Stimulated activated CD4-positive, alpha-beta T cell treated with anti-CD3 and anti-CD28 coated beads, TNF-alpha, amount 100 ng/mL, for 24 hours (primary cell): ENCODE results near the gene RAD17.
"Not testable (repeated sequence)": the region's sequence is repeated elsewhere in the genome, so short reads cannot be mapped to it uniquely, and the experiment has no call there.

Source experiments
- DNase-seq, 3 experiments: peaks; one replicate each; pipeline ENCODE4 v3.0.0-alpha.2; 2020; ENCODE audit warnings: low read depth in 3 of 3

The RAD17 gene

GRCh38 chr5:69374911-69375446 is 5.4 kb downstream of the RAD17 start:
- no peak for DNase-seq

GRCh38 chr5:69378376-69378775 is 8.8 kb downstream of the RAD17 start:
- no peak for DNase-seq

GRCh38 chr5:69404659-69405330 is 35.2 kb downstream of the RAD17 start:
- DNase-seq = no peak

GRCh38 chr5:69414885-69415583 is 45.4 kb downstream of the RAD17 start, which contains the start of gene MARVELD2:
Gene MARVELD2 (plus strand): TSS chr5:69415116. CDS start chr5:69419386, 4,270 bp downstream.
- peak; percentile 1 to 51 (median 15) for DNase-seq

- no peak for DNase-seq
Measured at GRCh38 chr5:69415584-69415958, 46.0 kb downstream of the RAD17 start.

GRCh38 chr5:69416180-69416579 is 46.6 kb downstream of the RAD17 start:
- DNase-seq = no peak

- DNase-seq = no peak
Measured at GRCh38 chr5:69416699-69417098, 47.1 kb downstream of the RAD17 start.

GRCh38 chr5:69418554-69418953 is 48.9 kb downstream of the RAD17 start:
- no peak for DNase-seq

- DNase-seq = no peak
Measured at GRCh38 chr5:69431424-69432303, 62.0 kb downstream of the RAD17 start.

GRCh38 chr5:69432412-69433206 is 63.0 kb downstream of the RAD17 start:
- no peak for DNase-seq

- not testable (repeated sequence) for DNase-seq
Measured at GRCh38 chr5:69435276-69435884, 65.8 kb downstream of the RAD17 start.

- DNase-seq = no peak
Measured at GRCh38 chr5:69444127-69444754, 74.6 kb downstream of the RAD17 start.

- DNase-seq = no peak
Measured at GRCh38 chr5:69449511-69449910, 79.9 kb downstream of the RAD17 start.

- no peak for DNase-seq
Measured at GRCh38 chr5:69450116-69450515, 80.5 kb downstream of the RAD17 start.

- not testable (repeated sequence) for DNase-seq
Measured at GRCh38 chr5:69450527-69450926, 80.9 kb downstream of the RAD17 start.

- DNase-seq = no peak
Measured at GRCh38 chr5:69451941-69452647, 82.5 kb downstream of the RAD17 start.

GRCh38 chr5:69453487-69453886 is 83.9 kb downstream of the RAD17 start:
- DNase-seq = not testable (repeated sequence)

GRCh38 chr5:69454460-69455249 is 85.0 kb downstream of the RAD17 start:
- no peak for DNase-seq
